Hepatocyte (in vitro differentiated cells): Measurements from ENCODE around the gene BCL2. TPM values are rescaled to one million over a fixed set of nuclear protein-coding genes. Genes with fewer than 3 reads are reported as not detected.
"Not testable (repeated sequence)": the region's sequence is repeated elsewhere in the genome, so short reads cannot be mapped to it uniquely, and the experiment has no call there.

Experiments
- DNase-seq: peaks from one replicate; pipeline ENCODE4 v3.0.0-alpha.2; 2016; ENCODE audit warnings: low spot score
- H2AFZ ChIP-seq: fragments of 200-600 bp; sonication (generic); 2 replicates; pipeline ENCODE4 v1.6.0; 2016; ENCODE audit warnings: antibody characterized with exemption, mild to moderate bottlenecking
- H3K27ac ChIP-seq: fragments of 200-600 bp; sonication (generic); 2 replicates; pipeline ENCODE4 v1.5.1; 2016; ENCODE audit warnings: mild to moderate bottlenecking
- H3K27me3 ChIP-seq: fragments of 200-600 bp; sonication (generic); 2 replicates; pipeline ENCODE4 v1.6.1; 2016
- H3K36me3 ChIP-seq: fragments of 200-600 bp; sonication (generic); replicated peaks from 2 replicates; pipeline ENCODE4 v1.5.1; 2016; ENCODE audit warnings: low read depth; ENCODE audit not compliant: insufficient read depth
- H3K4me1 ChIP-seq: fragments of 200-600 bp; sonication (generic); 2 replicates; pipeline ENCODE4 v1.5.1; 2016; ENCODE audit warnings: mild to moderate bottlenecking, moderate library complexity; ENCODE audit not compliant: insufficient read depth
- H3K4me2 ChIP-seq: fragments of 200-600 bp; sonication (generic); 2 replicates; pipeline ENCODE4 v1.6.0; 2016
- H3K4me3 ChIP-seq: fragments of 200-600 bp; sonication (generic); 2 replicates; pipeline ENCODE4 v1.5.1; 2016; ENCODE audit warnings: mild to moderate bottlenecking
- H3K79me2 ChIP-seq: fragments of 200-600 bp; sonication (generic); 2 replicates; pipeline ENCODE4 v1.6.0; 2017; ENCODE audit warnings: mild to moderate bottlenecking
- H3K9me2 ChIP-seq: fragments of 200-600 bp; sonication (generic); replicated peaks from 2 replicates; pipeline ENCODE4 v1.6.0; 2017; ENCODE audit warnings: mild to moderate bottlenecking; ENCODE audit not compliant: insufficient read depth
- H3K9me3 ChIP-seq: fragments of 200-600 bp; sonication (generic); 2 replicates; pipeline ENCODE4 v1.5.1; 2016; ENCODE audit warnings: low read depth, mild to moderate bottlenecking
- H4K20me1 ChIP-seq: fragments of 200-600 bp; sonication (generic); 2 replicates; pipeline ENCODE4 v1.6.0; 2016; ENCODE audit warnings: mild to moderate bottlenecking; ENCODE audit not compliant: insufficient read depth, poor library complexity, severe bottlenecking
- CTCF ChIP-seq: fragments of 200-600 bp; sonication (generic); IDR thresholded peaks from 2 replicates; pipeline ENCODE4 v1.5.1; 2016; ENCODE audit warnings: antibody characterized with exemption, mild to moderate bottlenecking; ENCODE audit not compliant: poor library complexity
- EZH2 ChIP-seq: fragments of 200-600 bp; sonication (generic); IDR thresholded peaks from 2 replicates; pipeline ENCODE4 v1.6.1; 2016; ENCODE audit warnings: antibody characterized with exemption, mild to moderate bottlenecking, borderline replicate concordance
- EZH2phosphoT487 ChIP-seq: fragments of 200-600 bp; sonication (generic); IDR thresholded peaks from one replicate; pipeline ENCODE4 v1.6.1; 2018; ENCODE audit warnings: antibody characterized with exemption, mild to moderate bottlenecking, low read depth, moderate library complexity; ENCODE audit not compliant: unreplicated experiment, severe bottlenecking
- WGBS: methylation state at CpG from one replicate; pipeline ENCODE4 v1.1.6; 2016; ENCODE audit warnings: low lambda C conversion rate; ENCODE audit errors: missing lambda C conversion rate; 5-methylcytosine and 5-hydroxymethylcytosine counted together
- polyA plus RNA-seq: library from polyadenylated mRNA; unstranded; fragments of >200 nt; fragmentation: Nextera tagmentation; extraction: Ambion mirVana; gene quantifications from 2 replicates; pipeline ENCODE4 v1.2.1, GENCODE V29; 2016
- total RNA-seq: library from RNA; depleted of rRNA; stranded (reverse); fragments of >200 nt; gene quantifications from 2 replicates; pipeline ENCODE4 v1.2.3, GENCODE V29; 2014

Gene BCL2
- total and polyA plus RNA-seq, 2 experiments from 2014 or later: 1.0 to 11.4 TPM

GRCh38 chr18:63238693-63239075 is 80.9 kb downstream of the BCL2 start:
- Histone ChIP-seq H3K27me3 (no peaks in the 10 kb centered on the region), H4K20me1 (no peaks in the 10 kb centered on the region), H3K9me2 (no peaks in the 10 kb centered on the region), H3K79me2 (no peaks in the 10 kb centered on the region), H3K36me3 (no peaks in the 10 kb centered on the region), H3K27ac (peak overlapping the region; percentile 88), H2AFZ (no peak overlapping the region), H3K4me2 (peak overlapping the region; percentile 65), H3K4me1 (peaks cover 19% of the 10 kb centered on the region), H3K9me3 (no peaks in the 10 kb centered on the region), H3K4me3 (no peak overlapping the region)
- 68% methylated on average over 9 of the region's 9 CpGs for WGBS
- DNase-seq: no peak
- TF ChIP-seq EZH2phosphoT487: no peak

DNA sequence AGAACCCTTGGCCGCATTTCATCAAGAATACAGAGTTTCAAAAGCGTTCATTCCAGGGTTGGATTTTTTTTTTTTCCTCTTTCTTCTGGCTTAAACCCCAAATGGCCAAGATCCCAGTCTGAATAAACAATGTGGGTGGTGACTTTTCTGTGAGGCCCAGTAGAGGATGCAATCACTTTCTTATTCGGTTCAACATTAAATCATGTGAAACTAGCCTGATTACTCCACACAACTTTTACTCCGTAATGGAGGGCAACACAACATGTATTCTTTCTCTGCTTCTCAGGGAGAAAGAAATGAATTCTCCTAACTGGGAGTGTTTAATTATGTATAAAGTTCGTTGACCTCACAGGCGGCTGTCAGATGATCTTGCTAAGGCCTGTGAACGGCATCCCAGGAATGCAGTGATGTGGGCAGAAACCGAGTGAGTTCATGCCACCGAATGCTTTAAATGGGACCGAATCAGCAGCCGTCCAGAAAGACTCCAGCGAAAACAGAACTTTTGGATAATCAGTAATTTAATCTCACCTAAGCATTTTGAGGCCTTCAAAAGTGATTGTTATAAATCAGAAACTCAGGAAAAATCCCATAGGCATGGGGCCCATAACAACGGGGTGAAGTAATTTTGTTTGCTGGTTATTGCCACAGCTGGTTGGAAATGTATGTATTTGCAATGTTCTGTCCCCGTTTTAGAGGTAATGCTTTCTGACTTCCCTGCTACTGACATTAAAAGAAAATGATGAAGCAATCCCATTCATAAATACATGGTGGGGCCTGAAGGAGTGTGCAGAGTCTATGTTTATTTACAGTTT is 81.5 kb downstream of the BCL2 start:
- WGBS: 20% methylated on average over 14 of the region's 14 CpGs
- Histone ChIP-seq H3K4me1 (peaks cover 19% of the 10 kb centered on the region), H3K27me3 (no peaks in the 10 kb centered on the region), H3K36me3 (no peaks in the 10 kb centered on the region), H3K4me3 (no peak overlapping the region), H2AFZ (peak overlapping the region; percentile 6), H4K20me1 (no peaks in the 10 kb centered on the region), H3K9me3 (no peaks in the 10 kb centered on the region), H3K9me2 (no peaks in the 10 kb centered on the region), H3K4me2 (peak overlapping the region; percentile 65), H3K79me2 (no peaks in the 10 kb centered on the region), H3K27ac (peak overlapping the region; percentile 88)
- DNase-seq: peak; percentile 65
- TF ChIP-seq CTCF: no peak
- TF ChIP-seq EZH2phosphoT487: no peak
- no peak for TF ChIP-seq EZH2

GRCh38 chr18:63236921-63237846 is 82.4 kb downstream of the BCL2 start:
- no peak for TF ChIP-seq EZH2
- TF ChIP-seq CTCF: no peak
- no peak for TF ChIP-seq EZH2phosphoT487

DNA sequence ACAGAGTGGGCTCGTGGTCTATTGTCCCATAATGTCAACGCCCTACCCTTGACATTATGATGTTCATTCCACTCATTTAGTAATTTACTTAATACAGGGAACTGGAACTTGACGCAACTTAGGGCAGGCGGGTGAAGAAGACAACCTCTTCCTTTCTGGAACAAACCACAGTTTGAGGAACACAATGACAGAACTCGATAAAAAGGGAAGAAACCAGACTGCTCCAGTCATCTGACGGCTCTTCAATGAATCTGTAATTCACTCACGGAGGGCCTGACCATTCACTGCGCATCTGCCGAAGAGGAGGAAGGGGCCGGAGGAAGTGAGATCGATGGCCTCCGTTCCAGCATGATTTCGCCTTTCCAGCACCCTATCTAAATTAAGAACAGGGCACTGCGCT is 83.2 kb downstream of the BCL2 start:
- H3K4me2 ChIP-seq: no peak overlapping the region
- TF ChIP-seq EZH2phosphoT487 (no peak), CTCF (no peak), EZH2 (no peak)
- H3K27ac ChIP-seq: peak overlapping the region; percentile 88

More at GRCh38 chr18:63236921-63237846, 82.4 kb downstream of the BCL2 start:
- no peaks in the 10 kb centered on the region for H3K79me2 ChIP-seq
- no peaks in the 10 kb centered on the region for H3K9me2 ChIP-seq
- WGBS: 87% methylated on average over 21 of the region's 21 CpGs
- no peak overlapping the region for H3K4me3 ChIP-seq
- peak overlapping the region; percentile 65 for H3K4me2 ChIP-seq
- no peaks in the 10 kb centered on the region for H3K9me3 ChIP-seq
- peak overlapping the region; percentile 6 for H2AFZ ChIP-seq
- peak overlapping the region; percentile 88 for H3K27ac ChIP-seq
- no peaks in the 10 kb centered on the region for H3K27me3 ChIP-seq
- H4K20me1 ChIP-seq: no peaks in the 10 kb centered on the region
- H3K4me1 ChIP-seq: peaks cover 19% of the 10 kb centered on the region
- H3K36me3 ChIP-seq: no peaks in the 10 kb centered on the region
- peak; percentile 30 for DNase-seq

DNA sequence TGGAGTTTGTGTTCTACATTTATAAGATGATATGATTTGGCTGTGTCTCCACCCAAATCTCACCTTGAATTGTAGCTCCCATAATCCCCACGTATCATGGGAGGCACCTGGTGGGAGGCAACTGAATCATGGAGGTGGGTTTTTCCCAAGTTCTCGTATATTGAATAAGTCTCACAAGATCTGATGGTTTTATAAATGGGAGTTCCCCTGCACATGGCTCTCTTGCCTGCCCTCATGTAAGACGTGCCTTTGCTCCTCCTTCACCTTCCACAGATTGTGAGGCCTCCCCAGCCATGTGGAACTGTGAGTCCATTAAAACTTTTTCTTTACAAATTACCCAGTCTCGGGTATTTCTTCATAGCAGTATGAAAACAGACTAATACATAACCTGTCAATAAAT is 83.6 kb downstream of the BCL2 start:
- H3K36me3 ChIP-seq, H3K27me3 ChIP-seq, H3K4me2 ChIP-seq, H3K9me3 ChIP-seq, H3K79me2 ChIP-seq, DNase-seq, H4K20me1 ChIP-seq, H3K27ac ChIP-seq, H3K9me2 ChIP-seq, H2AFZ ChIP-seq, H3K4me3 ChIP-seq: not testable (repeated sequence)
- 92% methylated on average over 4 of the region's 4 CpGs for WGBS
- H3K4me1 ChIP-seq: peaks cover 19% of the 10 kb centered on the region

More for the DNA sequence above, 83.2 kb downstream of the BCL2 start:
- Histone ChIP-seq H3K27me3 (no peaks in the 10 kb centered on the region), H2AFZ (no peak overlapping the region), H3K36me3 (no peaks in the 10 kb centered on the region), H3K9me2 (no peaks in the 10 kb centered on the region), H3K4me3 (no peak overlapping the region), H3K79me2 (no peaks in the 10 kb centered on the region), H3K4me1 (peaks cover 19% of the 10 kb centered on the region), H4K20me1 (no peaks in the 10 kb centered on the region), H3K9me3 (no peaks in the 10 kb centered on the region)
- no peak for DNase-seq
- WGBS: 97% methylated on average over 14 of the region's 14 CpGs
